Nephron progenitor cell (in vitro differentiated cells): ENCODE measurements around the gene DEAF1.

ENCODE experiments used
- DNase-seq: peaks from one replicate; pipeline ENCODE4 v3.0.0; 2021
- H3K27ac Mint-ChIP-seq: 2 replicates; pipeline ENCODE4 v1.8.0; 2021; ENCODE audit warnings: mild to moderate bottlenecking, moderate library complexity, mixed read lengths
- H3K27me3 Mint-ChIP-seq: 2 replicates; pipeline ENCODE4 v1.8.0; 2021; ENCODE audit warnings: mild to moderate bottlenecking, low read depth, mixed read lengths; ENCODE audit not compliant: poor library complexity
- H3K36me3 Mint-ChIP-seq: 2 replicates; pipeline ENCODE4 v1.8.0; 2021; ENCODE audit warnings: low read depth, mixed read lengths
- H3K4me1 Mint-ChIP-seq: 2 replicates; pipeline ENCODE4 v1.8.0; 2021; ENCODE audit warnings: mixed read lengths
- H3K4me3 Mint-ChIP-seq: 2 replicates; pipeline ENCODE4 v1.8.0; 2021; ENCODE audit warnings: mild to moderate bottlenecking, moderate library complexity, mixed read lengths
- H3K9me3 Mint-ChIP-seq: 2 replicates; pipeline ENCODE4 v1.8.0; 2021; ENCODE audit warnings: mild to moderate bottlenecking, moderate library complexity, mixed read lengths
- CTCF ChIP-seq: fragments of 200-600 bp; sonication (generic); IDR thresholded peaks from 2 replicates; pipeline ENCODE4 v1.5.0; 2021; ENCODE audit warnings: antibody characterized with exemption

Gene DEAF1

GRCh38 chr11:618856-619627 lies 76.0 kb downstream of the DEAF1 start:
- Mint-ChIP-seq H3K4me3 (no peak overlapping the region), H3K9me3 (no peaks in the 10 kb centered on the region), H3K36me3 (no peaks in the 10 kb centered on the region), H3K4me1 (peaks cover 26% of the 10 kb centered on the region), H3K27me3 (no peaks in the 10 kb centered on the region), H3K27ac (no peak overlapping the region)
- TF ChIP-seq CTCF: no peak
- DNase-seq: no peak

GRCh38 chr11:617912-618682 lies 76.9 kb downstream of the DEAF1 start:
- Mint-ChIP-seq H3K27ac (no peak overlapping the region), H3K9me3 (no peaks in the 10 kb centered on the region), H3K36me3 (no peaks in the 10 kb centered on the region), H3K4me1 (peaks cover 21% of the 10 kb centered on the region), H3K27me3 (no peaks in the 10 kb centered on the region), H3K4me3 (no peak overlapping the region)
- DNase-seq: no peak
- TF ChIP-seq CTCF: no peak

GRCh38 chr11:617199-617911 lies 77.7 kb downstream of the DEAF1 start:
- Mint-ChIP-seq H3K36me3 (peaks cover 1% of the 10 kb centered on the region), H3K27ac (no peak overlapping the region), H3K4me3 (no peak overlapping the region), H3K27me3 (no peaks in the 10 kb centered on the region), H3K9me3 (no peaks in the 10 kb centered on the region), H3K4me1 (peaks cover 27% of the 10 kb centered on the region)
- no peak for DNase-seq
- no peak for TF ChIP-seq CTCF

GRCh38 chr11:616320-617198 lies 78.5 kb downstream of the DEAF1 start:
- H3K4me3 Mint-ChIP-seq: peak overlapping the region; percentile 80
- no peak overlapping the region for H3K27ac Mint-ChIP-seq
- no peaks in the 10 kb centered on the region for H3K27me3 Mint-ChIP-seq
- no peaks in the 10 kb centered on the region for H3K9me3 Mint-ChIP-seq
- TF ChIP-seq CTCF: no peak
- peaks cover 33% of the 10 kb centered on the region for H3K4me1 Mint-ChIP-seq
- H3K36me3 Mint-ChIP-seq: peaks cover 7% of the 10 kb centered on the region
- DNase-seq: no peak

- TF ChIP-seq CTCF: no peak
- Mint-ChIP-seq H3K27me3 (no peaks in the 10 kb centered on the region), H3K36me3 (peaks cover 10% of the 10 kb centered on the region), H3K4me1 (peaks cover 33% of the 10 kb centered on the region), H3K4me3 (peak within 1 kb of the TSS; percentile 80), H3K9me3 (no peaks in the 10 kb centered on the region), H3K27ac (peak within 1 kb of the TSS; percentile 78)
- peak; percentile 91 for DNase-seq
Measured at GRCh38 chr11:615504-616319, 79.3 kb downstream of the DEAF1 start, which contains the start of gene IRF7. Gene IRF7 (minus strand): TSS chr11:615950. CDS start chr11:615364, 586 bp downstream.
